Subcutaneous abdominal adipose tissue (tissue), 5 donors: ENCODE data around the gene BMP7.

Experiments used
- H3K27ac ChIP-seq: one replicate; pipeline ENCODE4 v1.7.0; 2013; ENCODE audit warnings: low read depth, mild to moderate bottlenecking, inconsistent platforms, low read length, moderate library complexity
- H3K27me3 ChIP-seq, 5 donors: one replicate each; pipeline ENCODE4 v1.7.0; 2013; ENCODE audit warnings: low read length in 5 of 5, inconsistent platforms in 1 of 5; ENCODE audit not compliant: control insufficient read depth in 5 of 5, insufficient read depth in 4 of 5
- H3K36me3 ChIP-seq, 5 donors: one replicate each; pipeline ENCODE4 v1.7.0; 2013; ENCODE audit warnings: low read length in 5 of 5; ENCODE audit not compliant: control insufficient read depth in 5 of 5, insufficient read depth in 5 of 5
- H3K4me1 ChIP-seq, 5 donors: one replicate each; pipeline ENCODE4 v1.7.0; 2013; ENCODE audit warnings: low read length in 5 of 5, mild to moderate bottlenecking in 3 of 5, moderate library complexity in 1 of 5; ENCODE audit not compliant: control insufficient read depth in 5 of 5, insufficient read depth in 5 of 5
- H3K4me3 ChIP-seq, 5 donors: one replicate each; pipeline ENCODE4 v1.7.0; 2013; ENCODE audit warnings: low read length in 5 of 5, low read depth in 1 of 5
- H3K9ac ChIP-seq, 5 donors: one replicate each; pipeline ENCODE4 v1.7.0; 2013; ENCODE audit warnings: low read length in 5 of 5, mild to moderate bottlenecking in 4 of 5, moderate library complexity in 3 of 5
- H3K9me3 ChIP-seq, 5 donors: one replicate each; pipeline ENCODE4 v1.7.0; 2013; ENCODE audit warnings: low read length in 5 of 5; ENCODE audit not compliant: control insufficient read depth in 5 of 5
- donor health status: healthy.
- donor health status: healthy.
- donor health status: healthy.
- donor health status: healthy.
- donor health status: healthy.

Gene BMP7

DNA sequence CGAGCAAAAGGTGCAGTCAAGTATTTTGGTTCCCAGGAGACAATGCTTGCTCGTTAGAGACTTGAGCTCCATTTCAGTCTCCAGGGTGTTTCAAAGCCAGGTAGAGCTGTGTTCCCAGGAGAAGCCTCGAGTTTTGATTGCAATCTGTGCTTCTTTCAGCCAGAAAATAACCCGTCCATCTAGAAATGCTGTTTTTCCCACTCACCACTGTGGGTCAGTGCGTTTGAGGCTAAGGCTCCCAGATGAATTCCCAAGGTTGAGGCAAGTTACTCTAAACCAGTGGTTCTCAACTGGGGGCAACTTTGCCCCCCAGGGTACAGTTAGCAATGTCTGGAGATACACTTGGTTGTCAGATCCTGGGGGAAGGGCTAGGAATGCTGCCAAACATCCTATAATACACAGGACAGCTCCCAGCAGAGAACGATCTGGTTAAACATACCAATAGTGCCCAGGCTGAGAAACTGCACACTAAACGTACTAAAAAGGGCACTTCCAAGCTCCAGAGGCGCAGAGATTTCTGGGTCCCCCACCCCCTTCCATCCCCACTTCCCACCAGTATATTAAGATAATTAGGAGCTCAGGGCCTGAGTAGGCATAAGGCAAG, 13.8 kb downstream of the BMP7 start:
- no peak overlapping the region for H3K27ac ChIP-seq
- no peak overlapping the region for H3K9ac ChIP-seq
- H3K4me1 ChIP-seq = peaks cover 0 to 3% (median 0%) of the 10 kb centered on the region in 5 donors
- peaks cover 2 to 6% (median 5%) of the 10 kb centered on the region in 5 donors for H3K9me3 ChIP-seq
- peaks cover 6 to 27% (median 16%) of the 10 kb centered on the region in 5 donors for H3K27me3 ChIP-seq
- no peaks in the 10 kb centered on the region for H3K36me3 ChIP-seq
- H3K4me3 ChIP-seq = no peak overlapping the region

- Histone ChIP-seq H3K9me3 (peaks cover 2 to 6% (median 5%) of the 10 kb centered on the region in 5 donors), H3K27me3 (peaks cover 3 to 30% (median 16%) of the 10 kb centered on the region in 5 donors), H3K4me3 (no peak overlapping the region), H3K36me3 (no peaks in the 10 kb centered on the region), H3K4me1 (peaks cover 0 to 3% (median 0%) of the 10 kb centered on the region in 5 donors), H3K27ac (no peak overlapping the region), H3K9ac (no peak overlapping the region)
These were observed 14.5 kb downstream of the BMP7 start for GRCh38 chr20:57251949-57252348.

DNA sequence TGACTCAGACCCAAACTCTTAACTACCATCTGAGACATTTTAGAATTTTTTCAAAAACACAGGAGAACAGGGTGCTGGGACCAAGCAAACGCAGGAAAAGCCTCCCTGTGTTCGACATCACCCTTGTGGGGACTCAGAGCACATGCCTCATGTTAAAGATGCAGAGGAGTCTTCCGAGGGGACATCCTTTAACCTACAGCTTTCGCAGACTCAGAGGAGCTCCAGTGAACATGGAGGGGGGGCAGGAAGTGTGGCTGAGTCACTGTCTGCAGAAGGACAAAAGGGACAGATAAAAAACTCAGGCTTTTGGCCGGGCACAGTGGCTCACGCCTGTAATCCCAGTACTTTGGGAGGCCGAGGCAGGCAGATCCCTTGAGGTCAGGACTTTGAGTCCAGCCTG, 15.1 kb downstream of the BMP7 start:
- Histone ChIP-seq H3K4me3 (no peak overlapping the region), H3K9me3 (peaks cover 2 to 6% (median 5%) of the 10 kb centered on the region in 5 donors), H3K27me3 (peaks cover 3 to 30% (median 15%) of the 10 kb centered on the region in 5 donors), H3K4me1 (peaks cover 0 to 3% (median 0%) of the 10 kb centered on the region in 5 donors), H3K27ac (no peak overlapping the region), H3K36me3 (no peaks in the 10 kb centered on the region), H3K9ac (no peak overlapping the region)

GRCh38 chr20:57250607-57251343, 15.7 kb downstream of the BMP7 start:
- no peak overlapping the region for H3K9ac ChIP-seq
- H3K4me1 ChIP-seq = peaks cover 0 to 3% (median 0%) of the 10 kb centered on the region in 5 donors
- no peak overlapping the region for H3K4me3 ChIP-seq
- H3K27ac ChIP-seq = no peak overlapping the region
- H3K9me3 ChIP-seq = peaks cover 2 to 6% (median 5%) of the 10 kb centered on the region in 5 donors
- H3K27me3 ChIP-seq = peaks cover 3 to 30% (median 14%) of the 10 kb centered on the region in 5 donors
- no peaks in the 10 kb centered on the region for H3K36me3 ChIP-seq

DNA sequence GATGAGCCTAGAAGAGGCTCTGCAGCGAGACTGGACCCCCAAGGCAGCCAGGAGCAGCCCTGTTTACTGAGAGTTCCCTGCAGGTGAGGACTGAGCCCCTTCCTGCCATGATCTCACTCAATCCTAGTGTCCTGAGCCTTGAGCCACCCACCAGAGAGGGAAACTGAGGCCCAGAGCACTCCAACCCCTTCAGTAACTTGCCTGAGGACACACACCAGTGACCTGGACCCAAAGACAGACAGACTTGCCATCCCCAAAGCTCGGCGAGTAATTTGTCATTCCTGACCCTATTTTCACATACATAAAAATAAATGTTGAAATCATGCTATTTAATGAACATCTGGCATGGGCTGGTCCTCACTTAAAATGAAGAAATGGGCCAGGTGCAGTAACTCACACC, 16.7 kb downstream of the BMP7 start:
- peaks cover 2 to 6% (median 5%) of the 10 kb centered on the region in 5 donors for H3K9me3 ChIP-seq
- H3K27ac ChIP-seq = no peak overlapping the region
- no peaks in the 10 kb centered on the region for H3K36me3 ChIP-seq
- H3K27me3 ChIP-seq = peaks cover 3 to 26% (median 9%) of the 10 kb centered on the region in 5 donors
- H3K4me3 ChIP-seq = no peak overlapping the region
- H3K9ac ChIP-seq = no peak overlapping the region
- H3K4me1 ChIP-seq = peaks cover 0 to 3% (median 0%) of the 10 kb centered on the region in 5 donors

- Histone ChIP-seq H3K36me3 (no peaks in the 10 kb centered on the region), H3K4me3 (no peak overlapping the region), H3K27me3 (peaks cover 3 to 26% (median 9%) of the 10 kb centered on the region in 5 donors), H3K9me3 (peaks cover 2 to 6% (median 5%) of the 10 kb centered on the region in 5 donors), H3K27ac (no peak overlapping the region), H3K9ac (no peak overlapping the region), H3K4me1 (peaks cover 0 to 3% (median 0%) of the 10 kb centered on the region in 5 donors)
These were observed 17.4 kb downstream of the BMP7 start for GRCh38 chr20:57249073-57249472.

DNA sequence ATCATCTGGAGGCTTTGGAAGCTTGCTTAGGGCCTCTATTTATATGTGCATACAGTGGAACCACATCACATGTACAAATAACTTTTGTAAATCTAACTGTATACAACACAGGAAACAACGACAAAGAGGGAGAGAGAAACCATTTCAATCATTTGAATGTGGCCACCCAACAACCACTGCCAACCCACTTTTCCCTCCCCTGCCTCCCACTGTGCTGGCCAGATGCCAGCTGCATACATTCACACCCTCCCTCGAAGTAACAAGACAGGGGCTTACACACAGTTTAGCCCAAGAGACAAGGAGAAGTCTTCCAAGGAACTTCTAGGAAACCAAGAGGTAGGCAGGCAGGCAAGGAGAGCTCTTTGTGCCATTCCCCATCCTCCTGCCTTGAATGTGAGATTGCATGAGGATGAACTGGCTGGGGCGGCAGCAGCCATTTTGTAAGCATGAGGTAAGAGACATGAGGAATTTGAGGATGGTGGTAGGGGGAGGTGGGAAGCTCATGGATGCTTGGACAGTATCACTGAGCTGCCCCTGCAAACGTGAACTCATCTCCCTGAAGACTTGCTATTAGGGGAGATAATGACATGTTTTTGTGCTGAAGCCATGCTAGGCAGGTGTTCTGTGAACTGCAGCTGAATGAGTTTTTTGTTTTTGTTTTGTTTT, 18.2 kb downstream of the BMP7 start:
- Histone ChIP-seq H3K4me1 (peaks cover 0 to 3% (median 0%) of the 10 kb centered on the region in 5 donors), H3K27me3 (peaks cover 3 to 26% (median 9%) of the 10 kb centered on the region in 5 donors)

GRCh38 chr20:57247292-57247965, 19.0 kb downstream of the BMP7 start:
- H3K36me3 ChIP-seq = no peaks in the 10 kb centered on the region
- peaks cover 2 to 6% (median 5%) of the 10 kb centered on the region in 5 donors for H3K9me3 ChIP-seq
- no peak overlapping the region for H3K9ac ChIP-seq
- H3K4me3 ChIP-seq = no peak overlapping the region
- no peak overlapping the region for H3K27ac ChIP-seq
- peaks cover 0 to 3% (median 0%) of the 10 kb centered on the region in 5 donors for H3K4me1 ChIP-seq
- H3K27me3 ChIP-seq = peaks cover 3 to 19% (median 9%) of the 10 kb centered on the region in 5 donors

More for the DNA sequence above, 18.2 kb downstream of the BMP7 start:
- H3K4me3 ChIP-seq = no peak overlapping the region
- H3K9ac ChIP-seq = no peak overlapping the region
- H3K36me3 ChIP-seq = no peaks in the 10 kb centered on the region
- no peak overlapping the region for H3K27ac ChIP-seq
- peaks cover 2 to 6% (median 5%) of the 10 kb centered on the region in 5 donors for H3K9me3 ChIP-seq

DNA sequence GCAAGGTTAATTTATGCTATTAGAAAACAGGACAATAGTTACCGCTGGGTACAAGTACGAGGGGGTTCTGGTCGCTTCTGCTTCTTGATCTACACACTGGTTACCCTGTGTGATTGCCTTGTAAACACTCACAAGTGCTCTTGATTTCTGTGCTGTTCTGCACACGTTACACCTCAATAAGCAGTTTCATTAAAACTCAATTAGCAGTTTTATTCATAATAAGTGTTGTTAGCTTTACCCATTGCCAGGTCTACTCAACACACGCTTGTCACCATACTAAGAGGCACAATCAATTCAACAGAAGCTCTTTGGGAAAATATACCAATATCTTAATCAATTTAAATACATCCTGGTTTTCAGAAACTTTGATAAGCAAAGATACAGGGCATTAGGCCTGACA, 20.4 kb downstream of the BMP7 start:
- Histone ChIP-seq H3K36me3 (no peaks in the 10 kb centered on the region), H3K27ac (no peak overlapping the region), H3K9me3 (peaks cover 2 to 6% (median 5%) of the 10 kb centered on the region in 5 donors), H3K4me3 (no peak overlapping the region), H3K27me3 (peaks cover 3 to 17% (median 5%) of the 10 kb centered on the region in 5 donors), H3K9ac (no peak overlapping the region), H3K4me1 (peaks cover 0 to 6% (median 0%) of the 10 kb centered on the region in 5 donors)
